Measurements from ENCODE around the gene PRSS53.

DNA sequence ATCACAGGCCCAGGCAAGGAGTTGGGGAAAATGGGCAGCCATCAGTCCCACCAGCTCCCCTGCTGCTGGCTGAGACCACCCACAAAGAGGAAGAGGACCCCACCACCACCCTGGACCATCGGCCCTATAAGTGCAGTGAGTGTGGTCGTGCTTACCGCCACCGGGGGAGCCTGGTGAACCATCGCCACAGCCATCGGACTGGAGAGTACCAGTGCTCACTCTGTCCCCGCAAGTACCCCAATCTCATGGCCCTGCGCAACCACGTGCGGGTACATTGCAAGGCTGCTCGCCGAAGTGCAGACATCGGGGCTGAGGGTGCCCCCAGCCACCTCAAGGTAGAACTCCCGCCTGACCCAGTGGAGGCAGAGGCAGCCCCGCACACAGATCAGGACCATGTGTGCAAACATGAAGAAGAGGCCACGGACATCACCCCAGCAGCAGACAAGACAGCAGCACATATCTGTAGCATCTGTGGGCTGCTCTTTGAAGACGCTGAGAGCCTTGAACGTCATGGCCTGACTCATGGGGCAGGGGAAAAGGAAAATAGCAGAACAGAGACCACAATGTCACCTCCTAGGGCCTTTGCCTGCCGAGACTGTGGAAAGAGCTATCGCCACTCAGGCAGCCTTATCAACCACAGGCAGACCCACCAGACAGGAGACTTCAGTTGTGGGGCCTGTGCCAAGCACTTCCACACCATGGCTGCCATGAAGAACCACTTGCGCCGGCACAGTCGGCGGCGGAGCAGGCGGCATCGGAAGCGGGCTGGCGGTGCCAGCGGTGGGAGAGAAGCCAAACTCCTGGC lies 10.9 kb downstream of the PRSS53 start:
- TF ChIP-seq, protein P1, sequence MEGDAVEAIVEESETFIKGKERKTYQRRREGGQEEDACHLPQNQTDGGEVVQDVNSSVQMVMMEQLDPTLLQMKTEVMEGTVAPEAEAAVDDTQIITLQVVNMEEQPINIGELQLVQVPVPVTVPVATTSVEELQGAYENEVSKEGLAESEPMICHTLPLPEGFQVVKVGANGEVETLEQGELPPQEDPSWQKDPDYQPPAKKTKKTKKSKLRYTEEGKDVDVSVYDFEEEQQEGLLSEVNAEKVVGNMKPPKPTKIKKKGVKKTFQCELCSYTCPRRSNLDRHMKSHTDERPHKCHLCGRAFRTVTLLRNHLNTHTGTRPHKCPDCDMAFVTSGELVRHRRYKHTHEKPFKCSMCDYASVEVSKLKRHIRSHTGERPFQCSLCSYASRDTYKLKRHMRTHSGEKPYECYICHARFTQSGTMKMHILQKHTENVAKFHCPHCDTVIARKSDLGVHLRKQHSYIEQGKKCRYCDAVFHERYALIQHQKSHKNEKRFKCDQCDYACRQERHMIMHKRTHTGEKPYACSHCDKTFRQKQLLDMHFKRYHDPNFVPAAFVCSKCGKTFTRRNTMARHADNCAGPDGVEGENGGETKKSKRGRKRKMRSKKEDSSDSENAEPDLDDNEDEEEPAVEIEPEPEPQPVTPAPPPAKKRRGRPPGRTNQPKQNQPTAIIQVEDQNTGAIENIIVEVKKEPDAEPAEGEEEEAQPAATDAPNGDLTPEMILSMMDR (IDR thresholded peaks at IDR 0.05 in 8 of 11, conservative IDR thresholded peaks at IDR 0.05 in 3 of 11) = no peak
- TF ChIP-seq POLR2A (IDR thresholded peaks at IDR 0.05) = no peak
- peak in 2 of 3 donors; percentile 29 to 43 for TF ChIP-seq POLR2AphosphoS5 (IDR thresholded peaks at IDR 0.05)
